PC-9 (cell line): ENCODE results near the gene ISG20. TPM values are rescaled to one million over a fixed set of nuclear protein-coding genes. Genes with fewer than 3 reads are reported as not detected.
A peak's percentile ranks its signal among the peaks of the same experiment; 100 is the strongest.
"Not testable (repeated sequence)": the region's sequence is repeated elsewhere in the genome, so short reads cannot be mapped to it uniquely, and the experiment has no call there.

Source experiments
- BruUV-seq: library from RNA; stranded (reverse); fragments of 400-500 nt; replicated peaks from 2 replicates; lab custom pipeline; 2021; lab: Mats Ljungman, UMichigan
- CTCF ChIA-PET: fragments of 300-600 bp; sonication (Branson Sonifier 250); formaldehyde crosslinking; loops from one replicate; lab custom pipeline; 2022; ENCODE audit warnings: antibody characterized with exemption; lab: Charles Lee
- POLR2A ChIA-PET: fragments of 300-600 bp; sonication (Branson Sonifier 250); formaldehyde crosslinking; loops from one replicate; lab custom pipeline; 2022; ENCODE audit warnings: antibody characterized with exemption; ENCODE audit not compliant: unreplicated experiment; lab: Charles Lee
- DNase-seq, 2 experiments: peaks; one replicate each; pipeline versions ENCODE4 v3.0.0 to v3.0.0-alpha.2; 2015 to 2022; ENCODE audit warnings: mixed read lengths in 1 of 2
- H2AFZ ChIP-seq: fragments of 200-600 bp; sonication (generic); 2 replicates; pipeline ENCODE4 v1.8.1; 2017; ENCODE audit warnings: antibody characterized with exemption
- H3F3A ChIP-seq: fragments of 200-600 bp; sonication (generic); 2 replicates; pipeline ENCODE4 v1.8.1; 2017; ENCODE audit warnings: antibody characterized with exemption, mild to moderate bottlenecking, low read depth; ENCODE audit not compliant: insufficient read depth
- H3K27ac ChIP-seq: fragments of 200-600 bp; sonication (generic); 2 replicates; pipeline ENCODE4 v1.6.1; 2016; ENCODE audit warnings: mixed run types
- H3K27me3 ChIP-seq: fragments of 200-600 bp; sonication (generic); 2 replicates; pipeline ENCODE4 v1.6.1; 2016; ENCODE audit warnings: low read depth, mixed run types; ENCODE audit not compliant: insufficient read depth
- H3K36me3 ChIP-seq: fragments of 200-600 bp; sonication (generic); 2 replicates; pipeline ENCODE4 v1.6.1; 2016; ENCODE audit warnings: low read depth, mixed run types
- H3K4me1 ChIP-seq: fragments of 200-600 bp; sonication (generic); replicated peaks from 2 replicates; pipeline ENCODE4 v1.6.1; 2016; ENCODE audit warnings: mixed run types; ENCODE audit not compliant: insufficient read depth
- H3K4me2 ChIP-seq: fragments of 200-600 bp; sonication (generic); 2 replicates; pipeline ENCODE4 v1.6.1; 2017; ENCODE audit warnings: mixed run types
- H3K4me3 ChIP-seq: fragments of 200-600 bp; sonication (generic); 2 replicates; pipeline ENCODE4 v1.6.1; 2016; ENCODE audit warnings: mixed run types
- H3K79me2 ChIP-seq: fragments of 200-600 bp; sonication (generic); 2 replicates; pipeline ENCODE4 v1.6.1; 2017; ENCODE audit warnings: low read depth, mixed run types
- H3K9me2 ChIP-seq: fragments of 200-600 bp; sonication (generic); 2 replicates; pipeline ENCODE4 v1.8.1; 2017; ENCODE audit warnings: mild to moderate bottlenecking; ENCODE audit not compliant: insufficient read depth
- H3K9me3 ChIP-seq: fragments of 200-600 bp; sonication (generic); 2 replicates; pipeline ENCODE4 v1.8.1; 2016; ENCODE audit warnings: low read depth; ENCODE audit not compliant: insufficient read depth
- H4K20me1 ChIP-seq: fragments of 200-600 bp; sonication (generic); 2 replicates; pipeline ENCODE4 v1.8.1; 2017; ENCODE audit not compliant: insufficient read depth
- EZH2 ChIP-seq: fragments of 200-600 bp; sonication (generic); IDR thresholded peaks from 2 replicates; pipeline ENCODE4 v1.8.0; 2017; ENCODE audit warnings: antibody characterized with exemption, low read depth
- intact Hi-C: fragments of 100-400 bp; cut with micrococcal nuclease; formaldehyde crosslinking; loops from one replicate; pipeline ENCODE4 v1.10.0; 2022; ENCODE audit not compliant: unreplicated experiment
- total RNA-seq: library from RNA; stranded (reverse); gene quantifications from 2 replicates; pipeline ENCODE4 v1.2.3, GENCODE V29; 2021
- TF ChIP-seq, protein P1 (sequence below): fragments of 200-600 bp; sonication (generic); conservative IDR thresholded peaks from 2 replicates; pipeline ENCODE4 v1.6.1; 2017; ENCODE audit warnings: mixed run types, antibody characterized with exemption, mild to moderate bottlenecking, moderate library complexity

ISG20 gene
- total RNA-seq, 1 experiment from 2014 or later: 2.5 TPM

DNA sequence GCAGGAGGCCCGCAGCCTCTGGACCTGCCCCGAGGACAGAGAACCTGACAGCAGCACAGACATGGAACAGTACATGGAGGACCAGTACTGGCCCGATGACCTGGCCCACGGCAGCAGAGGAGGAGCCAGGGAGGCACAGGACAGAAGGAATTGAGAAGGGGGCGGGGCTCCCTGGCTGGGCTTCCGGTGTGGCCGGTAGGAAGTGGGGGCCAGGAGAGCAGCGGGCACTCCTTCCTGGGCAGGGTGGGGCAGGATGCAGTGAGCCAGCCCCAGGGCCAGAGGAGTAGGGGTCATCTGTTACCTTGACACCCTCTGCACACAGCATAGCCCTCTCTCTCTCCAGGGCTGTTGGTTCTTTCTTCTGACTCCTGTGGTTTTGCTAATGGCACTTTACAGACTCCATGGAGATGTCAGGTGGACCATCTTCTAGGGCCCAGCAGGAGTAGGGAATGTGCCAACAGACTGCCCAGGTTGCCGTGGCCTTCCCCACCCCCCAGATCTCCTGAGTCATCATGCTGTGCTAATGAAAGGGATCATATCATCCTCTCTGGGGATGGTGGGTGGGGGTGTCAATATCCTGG lies 8.6 kb upstream of the ISG20 start:
- intact Hi-C loops: no loop called here
- Histone ChIP-seq H2AFZ (no peak overlapping the region), H3K79me2 (peaks cover 27% of the 10 kb centered on the region), H3K27ac (peak overlapping the region; percentile 16; the same call in 1 of the 2 replicates), H3K9me3 (no peaks in the 10 kb centered on the region), H3F3A (peaks cover 4% of the 10 kb centered on the region), H3K4me2 (no peak overlapping the region), H3K27me3 (no peaks in the 10 kb centered on the region), H4K20me1 (peaks cover 10% of the 10 kb centered on the region; the same call in 1 of the 2 replicates), H3K4me1 (no peaks in the 10 kb centered on the region; the same call in 1 of the 2 replicates), H3K4me3 (no peak overlapping the region), H3K36me3 (peaks cover 12% of the 10 kb centered on the region), H3K9me2 (no peaks in the 10 kb centered on the region)
- CTCF ChIA-PET: no interaction called here
- POLR2A ChIA-PET: no interaction called here
- TF ChIP-seq, protein P1, sequence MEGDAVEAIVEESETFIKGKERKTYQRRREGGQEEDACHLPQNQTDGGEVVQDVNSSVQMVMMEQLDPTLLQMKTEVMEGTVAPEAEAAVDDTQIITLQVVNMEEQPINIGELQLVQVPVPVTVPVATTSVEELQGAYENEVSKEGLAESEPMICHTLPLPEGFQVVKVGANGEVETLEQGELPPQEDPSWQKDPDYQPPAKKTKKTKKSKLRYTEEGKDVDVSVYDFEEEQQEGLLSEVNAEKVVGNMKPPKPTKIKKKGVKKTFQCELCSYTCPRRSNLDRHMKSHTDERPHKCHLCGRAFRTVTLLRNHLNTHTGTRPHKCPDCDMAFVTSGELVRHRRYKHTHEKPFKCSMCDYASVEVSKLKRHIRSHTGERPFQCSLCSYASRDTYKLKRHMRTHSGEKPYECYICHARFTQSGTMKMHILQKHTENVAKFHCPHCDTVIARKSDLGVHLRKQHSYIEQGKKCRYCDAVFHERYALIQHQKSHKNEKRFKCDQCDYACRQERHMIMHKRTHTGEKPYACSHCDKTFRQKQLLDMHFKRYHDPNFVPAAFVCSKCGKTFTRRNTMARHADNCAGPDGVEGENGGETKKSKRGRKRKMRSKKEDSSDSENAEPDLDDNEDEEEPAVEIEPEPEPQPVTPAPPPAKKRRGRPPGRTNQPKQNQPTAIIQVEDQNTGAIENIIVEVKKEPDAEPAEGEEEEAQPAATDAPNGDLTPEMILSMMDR: no peak
- no peak for TF ChIP-seq EZH2
- no TSS peak for BruUV-seq
- peak in 1 of 2 experiments; percentile 10 for DNase-seq

DNA sequence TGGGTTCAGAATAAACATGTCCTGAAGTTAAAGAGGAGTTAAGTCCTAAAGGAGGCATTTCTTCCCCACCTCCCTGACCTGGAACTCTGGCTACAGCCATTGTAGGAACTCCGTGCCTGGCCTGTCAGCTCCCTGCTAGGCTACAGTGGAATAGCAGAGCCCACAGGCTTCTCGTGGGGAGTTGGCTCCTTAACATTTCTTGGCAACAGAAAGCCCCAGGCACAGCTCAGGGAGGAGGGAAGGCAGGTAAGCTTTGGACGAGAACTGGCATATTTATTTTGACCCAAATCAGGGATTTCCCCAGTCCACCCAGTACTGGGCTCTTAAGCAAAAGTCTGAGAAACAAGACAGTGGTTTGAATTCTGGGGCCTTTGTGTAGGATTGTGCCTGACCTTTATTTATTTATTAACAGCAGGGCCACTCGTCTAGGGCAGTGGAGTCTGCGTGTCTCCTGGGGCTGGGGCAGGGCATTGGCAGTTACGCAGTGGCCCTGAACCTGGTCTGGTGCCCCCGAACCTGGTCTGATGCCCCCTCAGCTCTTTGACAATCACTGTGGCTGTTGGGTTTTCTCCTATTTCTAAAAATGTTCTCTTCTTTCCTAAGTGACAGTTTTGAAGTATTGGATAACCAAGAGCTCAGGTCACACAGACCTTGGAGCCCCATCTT lies 7.9 kb upstream of the ISG20 start:
- H3K36me3 ChIP-seq: peaks cover 12% of the 10 kb centered on the region
- ChIA-PET CTCF (no interaction called here), POLR2A (no interaction called here)
- peak overlapping the region; percentile 16; the same call in 1 of the 2 replicates for H3K27ac ChIP-seq
- BruUV-seq: no TSS peak
- no peaks in the 10 kb centered on the region for H3K27me3 ChIP-seq
- no peak overlapping the region for H2AFZ ChIP-seq
- H3K4me1 ChIP-seq: peaks cover 6% of the 10 kb centered on the region
- peaks cover 24% of the 10 kb centered on the region for H3K79me2 ChIP-seq
- H3K4me3 ChIP-seq: no peak overlapping the region
- intact Hi-C loops: no loop called here
- H4K20me1 ChIP-seq: peaks cover 10% of the 10 kb centered on the region; the same call in 1 of the 2 replicates
- DNase-seq: no peak
- H3K4me2 ChIP-seq: no peak overlapping the region
- no peaks in the 10 kb centered on the region for H3K9me3 ChIP-seq
- peaks cover 4% of the 10 kb centered on the region for H3F3A ChIP-seq
- no peak for TF ChIP-seq EZH2
- TF ChIP-seq, protein P1: no peak
- H3K9me2 ChIP-seq: no peaks in the 10 kb centered on the region

GRCh38 chr15:88631464-88632028 lies 7.3 kb upstream of the ISG20 start:
- H3K4me1 ChIP-seq: peaks cover 11% of the 10 kb centered on the region

GRCh38 chr15:88632797-88633196 lies 6.0 kb upstream of the ISG20 start:
- peaks cover 14% of the 10 kb centered on the region for H3K4me1 ChIP-seq
- DNase-seq, H3K27ac ChIP-seq, H3K36me3 ChIP-seq, POLR2A ChIA-PET, H3K4me2 ChIP-seq, H3F3A ChIP-seq, H3K9me2 ChIP-seq, BruUV-seq, H3K79me2 ChIP-seq, H3K27me3 ChIP-seq, H3K9me3 ChIP-seq, intact Hi-C loops, H2AFZ ChIP-seq, H4K20me1 ChIP-seq, H3K4me3 ChIP-seq, CTCF ChIA-PET: not testable (repeated sequence)

More at GRCh38 chr15:88631464-88632028, 7.3 kb upstream of the ISG20 start:
- Histone ChIP-seq H3K27ac (no peak overlapping the region), H3K36me3 (peaks cover 12% of the 10 kb centered on the region), H4K20me1 (peaks cover 10% of the 10 kb centered on the region; the same call in 1 of the 2 replicates), H3K9me3 (no peaks in the 10 kb centered on the region), H3K4me3 (no peak overlapping the region), H3K9me2 (no peaks in the 10 kb centered on the region), H2AFZ (no peak overlapping the region), H3K4me2 (no peak overlapping the region), H3F3A (peaks cover 4% of the 10 kb centered on the region), H3K79me2 (peaks cover 18% of the 10 kb centered on the region), H3K27me3 (no peaks in the 10 kb centered on the region)
- ChIA-PET CTCF (no interaction called here), POLR2A (no interaction called here)
- intact Hi-C loops: no loop called here
- no peak for TF ChIP-seq EZH2
- DNase-seq: no peak
- no TSS peak for BruUV-seq
